Fibroblast of pulmonary artery (primary cell): Measurements from ENCODE around the gene PPIL1.
"Not testable (repeated sequence)": the region's sequence is repeated elsewhere in the genome, so short reads cannot be mapped to it uniquely, and the experiment has no call there.

ENCODE experiments used
- DNase-seq: peaks from one replicate; pipeline ENCODE4 v3.0.0-alpha.2; 2010; ENCODE audit warnings: low read depth
- H3K4me3 ChIP-seq: replicated peaks from 2 replicates; pipeline ENCODE4 v1.5.1; 2011; ENCODE audit warnings: low read depth, mild to moderate bottlenecking, control low read depth, low read length, moderate library complexity
- CTCF ChIP-seq: IDR thresholded peaks from 2 replicates; pipeline ENCODE4 v1.5.1; 2011; ENCODE audit warnings: mild to moderate bottlenecking, control low read depth, low read length, inconsistent platforms; ENCODE audit errors: missing control alignments

The PPIL1 gene

GRCh38 chr6:36906539-36907325, 32.1 kb upstream of the PPIL1 start:
- peak; percentile 13 for DNase-seq
- H3K4me3 ChIP-seq, result no peak overlapping the region
- TF ChIP-seq CTCF, result no peak

- TF ChIP-seq CTCF, result no peak
- DNase-seq, result no peak
- H3K4me3 ChIP-seq, result no peak overlapping the region
Observed at GRCh38 chr6:36904851-36905393, 30.3 kb upstream of the PPIL1 start.

GRCh38 chr6:36904114-36904513, 29.5 kb upstream of the PPIL1 start:
- no peak for DNase-seq
- no peak for TF ChIP-seq CTCF
- H3K4me3 ChIP-seq, result no peak overlapping the region

- no peak for TF ChIP-seq CTCF
- no peak for DNase-seq
Observed at GRCh38 chr6:36897609-36898008, 23.0 kb upstream of the PPIL1 start.

GRCh38 chr6:36893976-36894932, 19.7 kb upstream of the PPIL1 start:
- no peak for DNase-seq
- TF ChIP-seq CTCF, result no peak
- no peak overlapping the region for H3K4me3 ChIP-seq

More at GRCh38 chr6:36897609-36898008, 23.0 kb upstream of the PPIL1 start:
- no peak overlapping the region for H3K4me3 ChIP-seq

GRCh38 chr6:36891153-36891552, 16.6 kb upstream of the PPIL1 start:
- not testable (repeated sequence) for DNase-seq, H3K4me3 ChIP-seq

GRCh38 chr6:36890112-36890663, 15.6 kb upstream of the PPIL1 start:
- TF ChIP-seq CTCF, result no peak
- DNase-seq, result no peak

More at GRCh38 chr6:36890112-36890663, 15.6 kb upstream of the PPIL1 start:
- no peak overlapping the region for H3K4me3 ChIP-seq
